ENCODE measurements around the gene TSPAN9. TPM values are rescaled to one million over a fixed set of nuclear protein-coding genes. Genes with fewer than 3 reads are reported as not detected.

Gene TSPAN9
- total RNA-seq, 4 donors from 2014 or later: 15.7 to 32.6 (median 26.2) TPM

- peaks cover 0 to 10% of the 10 kb centered on the region in 2 donors for H3K27me3 ChIP-seq
- no peaks in the 10 kb centered on the region for H3K9me3 ChIP-seq
- WGBS, 2 donors: 74% methylated on average over 15 to 16 of the region's 16 CpGs
- no peak for DNase-seq (ENCODE audit: low spot score in 2 of 2)
- H3K27ac ChIP-seq: no peak overlapping the region
- no peaks in the 10 kb centered on the region for H3K36me3 ChIP-seq
- H3K4me1 ChIP-seq: peaks cover 0 to 61% (median 9%) of the 10 kb centered on the region in 4 donors
- H3K4me3 ChIP-seq: no peak overlapping the region
- TF ChIP-seq EP300 (IDR thresholded peaks at IDR 0.05) (no peak), POLR2A (IDR thresholded peaks at IDR 0.05) (no peak)
- TF ChIP-seq, protein P1, sequence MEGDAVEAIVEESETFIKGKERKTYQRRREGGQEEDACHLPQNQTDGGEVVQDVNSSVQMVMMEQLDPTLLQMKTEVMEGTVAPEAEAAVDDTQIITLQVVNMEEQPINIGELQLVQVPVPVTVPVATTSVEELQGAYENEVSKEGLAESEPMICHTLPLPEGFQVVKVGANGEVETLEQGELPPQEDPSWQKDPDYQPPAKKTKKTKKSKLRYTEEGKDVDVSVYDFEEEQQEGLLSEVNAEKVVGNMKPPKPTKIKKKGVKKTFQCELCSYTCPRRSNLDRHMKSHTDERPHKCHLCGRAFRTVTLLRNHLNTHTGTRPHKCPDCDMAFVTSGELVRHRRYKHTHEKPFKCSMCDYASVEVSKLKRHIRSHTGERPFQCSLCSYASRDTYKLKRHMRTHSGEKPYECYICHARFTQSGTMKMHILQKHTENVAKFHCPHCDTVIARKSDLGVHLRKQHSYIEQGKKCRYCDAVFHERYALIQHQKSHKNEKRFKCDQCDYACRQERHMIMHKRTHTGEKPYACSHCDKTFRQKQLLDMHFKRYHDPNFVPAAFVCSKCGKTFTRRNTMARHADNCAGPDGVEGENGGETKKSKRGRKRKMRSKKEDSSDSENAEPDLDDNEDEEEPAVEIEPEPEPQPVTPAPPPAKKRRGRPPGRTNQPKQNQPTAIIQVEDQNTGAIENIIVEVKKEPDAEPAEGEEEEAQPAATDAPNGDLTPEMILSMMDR (IDR thresholded peaks at IDR 0.05): no peak
Measured at GRCh38 chr12:3204730-3205531, 127.8 kb downstream of the TSPAN9 start.

DNA sequence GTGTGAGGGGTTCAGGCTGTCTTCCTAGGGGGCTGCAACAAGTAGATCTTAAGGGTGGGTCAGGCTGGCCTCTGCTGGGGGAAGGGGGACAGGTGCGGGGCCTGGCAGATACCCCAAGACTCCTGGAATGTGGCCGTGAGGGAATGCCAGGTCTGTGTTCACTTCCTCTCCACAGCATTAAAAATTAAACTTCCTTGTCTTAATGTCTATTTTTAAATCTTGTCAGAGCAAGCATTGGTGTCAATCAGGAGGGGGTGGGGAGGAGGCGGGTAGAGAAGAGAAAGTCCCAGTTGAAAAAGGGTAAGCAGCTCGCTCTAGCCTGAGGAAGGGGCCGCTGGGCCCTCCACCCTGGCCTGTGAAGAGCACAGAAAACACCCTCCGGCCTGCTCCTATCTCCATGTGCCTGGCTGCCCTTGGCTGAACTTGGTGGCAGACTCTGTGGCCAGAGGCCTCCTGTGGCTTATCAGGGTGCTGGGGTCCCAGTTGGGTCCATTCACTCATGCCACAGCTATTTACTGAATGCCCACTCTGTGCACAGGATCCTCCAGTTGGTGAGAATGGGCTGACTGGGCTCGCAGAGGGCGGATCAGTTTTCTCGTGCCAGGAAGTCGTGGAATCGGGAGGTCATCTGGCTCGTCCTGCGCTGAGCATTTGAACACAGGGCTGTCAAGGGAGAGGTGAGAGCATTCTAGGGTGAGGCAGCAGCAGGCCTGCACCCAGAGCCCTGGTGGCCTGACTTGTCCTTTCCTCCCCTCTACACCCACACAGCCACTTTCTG is 128.8 kb downstream of the TSPAN9 start:
- Histone ChIP-seq H3K4me1 (peaks cover 0 to 51% (median 2%) of the 10 kb centered on the region in 4 donors), H3K27ac (peak overlapping the region in 1 of 4 donors; percentile 46)
- WGBS, 2 donors: 62% methylated on average over 13 of the region's 13 CpGs

DNA sequence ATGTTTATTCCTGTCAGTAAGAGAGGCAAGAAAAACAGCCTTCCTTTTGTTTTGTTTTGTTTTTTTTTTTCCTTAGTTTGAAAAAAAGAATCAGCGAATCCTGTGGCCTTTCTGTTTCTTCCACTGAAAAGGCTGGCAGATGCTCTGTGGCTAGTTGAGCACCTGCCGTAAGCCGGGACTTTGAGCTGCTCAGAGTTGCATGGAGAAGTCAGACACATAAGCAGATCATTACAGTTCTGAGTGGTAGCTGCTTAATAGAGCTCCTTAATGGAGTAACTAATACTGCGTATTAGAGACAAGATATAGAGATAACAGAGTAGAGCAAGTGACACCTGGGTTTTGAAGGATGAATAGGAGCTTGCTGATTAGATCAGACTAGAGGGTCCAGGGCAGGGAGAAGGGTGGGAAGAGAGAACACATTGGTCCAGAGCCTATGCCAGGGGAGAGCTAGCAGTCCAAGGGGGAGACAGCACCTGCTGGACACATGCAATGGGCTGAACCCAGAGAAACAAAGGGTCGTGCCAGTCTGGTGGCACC is 129.4 kb downstream of the TSPAN9 start:
- H3K27ac ChIP-seq: peak overlapping the region in 1 of 4 donors; percentile 46
- H3K27me3 ChIP-seq: peaks cover 0 to 5% of the 10 kb centered on the region in 2 donors
- no peak for DNase-seq (ENCODE audit: low spot score in 2 of 2)
- H3K4me3 ChIP-seq: no peak overlapping the region
- H3K4me1 ChIP-seq: peaks cover 0 to 44% (median 0%) of the 10 kb centered on the region in 4 donors
- WGBS, 2 donors: 60 to 74% methylated on average over 5 of the region's 5 CpGs
- no peaks in the 10 kb centered on the region for H3K36me3 ChIP-seq
- no peak for TF ChIP-seq POLR2A (IDR thresholded peaks at IDR 0.05)
- TF ChIP-seq, protein P1 (IDR thresholded peaks at IDR 0.05): no peak
- no peak for TF ChIP-seq EP300 (IDR thresholded peaks at IDR 0.05)
- no peaks in the 10 kb centered on the region for H3K9me3 ChIP-seq

More for the DNA sequence above, 128.8 kb downstream of the TSPAN9 start:
- Histone ChIP-seq H3K27me3 (peaks cover 0 to 5% of the 10 kb centered on the region in 2 donors), H3K9me3 (no peaks in the 10 kb centered on the region), H3K36me3 (no peaks in the 10 kb centered on the region), H3K4me3 (no peak overlapping the region)
- no peak for TF ChIP-seq EP300 (IDR thresholded peaks at IDR 0.05)
- TF ChIP-seq, protein P1 (IDR thresholded peaks at IDR 0.05): no peak
- DNase-seq (ENCODE audit: low spot score in 2 of 2): no peak

DNA sequence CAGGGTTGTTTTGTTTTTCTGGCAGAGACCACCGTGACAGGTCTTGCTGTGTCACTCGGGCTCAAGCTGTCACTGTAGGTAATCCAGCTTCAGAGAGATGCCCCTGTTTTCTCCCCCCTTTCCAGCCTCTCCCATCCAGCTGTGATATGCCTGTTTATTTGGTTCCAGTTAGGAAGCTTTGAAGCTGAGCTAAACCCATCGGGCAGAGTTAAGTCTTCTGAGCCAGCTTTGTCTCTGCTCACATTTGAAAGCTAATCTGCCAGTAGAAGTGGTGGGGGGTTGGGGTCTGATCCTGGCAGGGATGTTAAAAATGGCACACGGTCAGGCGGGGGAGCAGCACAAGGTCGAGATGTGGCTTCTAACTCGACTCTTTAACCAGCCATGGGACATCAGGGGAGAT is 130.0 kb downstream of the TSPAN9 start:
- TF ChIP-seq POLR2A (IDR thresholded peaks at IDR 0.05) (no peak), EP300 (IDR thresholded peaks at IDR 0.05) (no peak)
- H3K4me1 ChIP-seq: peaks cover 0 to 40% (median 0%) of the 10 kb centered on the region in 4 donors
- H3K9me3 ChIP-seq: no peaks in the 10 kb centered on the region
- H3K27me3 ChIP-seq: peaks cover 0 to 2% of the 10 kb centered on the region in 2 donors
- no peaks in the 10 kb centered on the region for H3K36me3 ChIP-seq
- peak overlapping the region in 1 of 4 donors; percentile 2 for H3K27ac ChIP-seq
- WGBS, 2 donors: 60 to 63% methylated on average over 6 to 7 of the region's 7 CpGs
- no peak overlapping the region for H3K4me3 ChIP-seq
- DNase-seq (ENCODE audit: low spot score in 2 of 2): no peak

DNA sequence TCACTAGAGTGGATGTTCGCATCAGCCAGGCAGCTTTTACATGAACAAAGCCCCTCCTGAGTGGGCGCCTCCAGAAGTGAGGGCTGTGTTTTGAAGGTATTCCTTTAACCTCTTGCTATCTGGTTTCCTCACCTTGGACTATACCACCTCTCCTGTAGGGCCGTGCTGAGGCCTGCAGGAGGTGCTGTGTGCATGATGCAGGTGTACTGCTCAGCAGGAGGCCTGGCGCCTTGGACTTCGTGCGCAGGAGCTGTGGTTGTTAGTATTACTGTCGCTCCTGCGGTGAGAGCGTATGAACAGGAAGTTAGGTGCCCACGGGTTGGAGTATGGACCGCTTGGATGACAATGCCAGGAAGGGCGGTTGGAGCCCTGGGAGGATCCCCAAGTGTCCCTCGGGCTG is 130.7 kb downstream of the TSPAN9 start:
- TF ChIP-seq, protein P1 (IDR thresholded peaks at IDR 0.05): no peak
- TF ChIP-seq EP300 (IDR thresholded peaks at IDR 0.05) (no peak), POLR2A (IDR thresholded peaks at IDR 0.05) (no peak)
- no peaks in the 10 kb centered on the region for H3K36me3 ChIP-seq
- no peak overlapping the region for H3K27ac ChIP-seq
- H3K4me3 ChIP-seq: no peak overlapping the region
- H3K27me3 ChIP-seq: no peaks in the 10 kb centered on the region
- H3K4me1 ChIP-seq: peaks cover 0 to 33% (median 0%) of the 10 kb centered on the region in 4 donors
- WGBS, 2 donors: 85 to 89% methylated on average over 13 of the region's 13 CpGs
- no peaks in the 10 kb centered on the region for H3K9me3 ChIP-seq
- DNase-seq (ENCODE audit: low spot score in 2 of 2): no peak

Data from tibial nerve (tissue), 4 donors.